Gastrocnemius medialis (tissue), 4 donors: ENCODE results near the gene IPCEF1.

Experiments
- CTCF ChIP-seq, 5 experiments: fragments of 450-650 bp in 3 of 5; fragments of 200-600 bp in 2 of 5; sonication (generic) in 2 of 5; IDR thresholded peaks in 4 of 5; conservative IDR thresholded peaks in 1 of 5; 1 replicate in 4 of 5; 2 replicates in 1 of 5; pipeline ENCODE4 v1.5.1; 2016 to 2019; ENCODE audit warnings: antibody characterized with exemption in 5 of 5, mild to moderate bottlenecking in 3 of 5, moderate library complexity in 3 of 5
- POLR2A ChIP-seq, 2 donors: fragments of 450-650 bp; IDR thresholded peaks; one replicate each; pipeline ENCODE4 v1.6.1; 2017; ENCODE audit warnings: antibody characterized with exemption in 2 of 2, mild to moderate bottlenecking in 2 of 2, moderate library complexity in 2 of 2

- TF ChIP-seq POLR2A (IDR thresholded peaks at IDR 0.05), result no peak
- no peak for TF ChIP-seq CTCF (IDR thresholded peaks at IDR 0.05 in 4 of 5, conservative IDR thresholded peaks at IDR 0.05 in 1 of 5)
Observed at GRCh38 chr6:154266560-154267099, 90.0 kb downstream of the IPCEF1 start.
